ENCODE data around the gene TENT4A. TPM values are rescaled to one million over a fixed set of nuclear protein-coding genes. Genes with fewer than 3 reads are reported as not detected.
A peak's percentile ranks its signal among the peaks of the same experiment; 100 is the strongest.

Gene TENT4A
- total RNA-seq, 1 donor from 2014 or later: 45.7 TPM

GRCh38 chr5:6728795-6729183 is 15.6 kb downstream of the TENT4A start:
- no peaks in the 10 kb centered on the region for H3K9me3 Mint-ChIP-seq
- no peak for DNase-seq (ENCODE audit: low spot score in 2 of 2, unreplicated experiment in 2 of 2)
- H3K4me3 Mint-ChIP-seq: no peak overlapping the region
- H3K27ac Mint-ChIP-seq: no peak overlapping the region
- H3K4me1 Mint-ChIP-seq: peaks cover 23% of the 10 kb centered on the region
- no peaks in the 10 kb centered on the region for H3K36me3 Mint-ChIP-seq
- TF ChIP-seq, protein P1, sequence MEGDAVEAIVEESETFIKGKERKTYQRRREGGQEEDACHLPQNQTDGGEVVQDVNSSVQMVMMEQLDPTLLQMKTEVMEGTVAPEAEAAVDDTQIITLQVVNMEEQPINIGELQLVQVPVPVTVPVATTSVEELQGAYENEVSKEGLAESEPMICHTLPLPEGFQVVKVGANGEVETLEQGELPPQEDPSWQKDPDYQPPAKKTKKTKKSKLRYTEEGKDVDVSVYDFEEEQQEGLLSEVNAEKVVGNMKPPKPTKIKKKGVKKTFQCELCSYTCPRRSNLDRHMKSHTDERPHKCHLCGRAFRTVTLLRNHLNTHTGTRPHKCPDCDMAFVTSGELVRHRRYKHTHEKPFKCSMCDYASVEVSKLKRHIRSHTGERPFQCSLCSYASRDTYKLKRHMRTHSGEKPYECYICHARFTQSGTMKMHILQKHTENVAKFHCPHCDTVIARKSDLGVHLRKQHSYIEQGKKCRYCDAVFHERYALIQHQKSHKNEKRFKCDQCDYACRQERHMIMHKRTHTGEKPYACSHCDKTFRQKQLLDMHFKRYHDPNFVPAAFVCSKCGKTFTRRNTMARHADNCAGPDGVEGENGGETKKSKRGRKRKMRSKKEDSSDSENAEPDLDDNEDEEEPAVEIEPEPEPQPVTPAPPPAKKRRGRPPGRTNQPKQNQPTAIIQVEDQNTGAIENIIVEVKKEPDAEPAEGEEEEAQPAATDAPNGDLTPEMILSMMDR (IDR thresholded peaks at IDR 0.05; ENCODE audit: unreplicated experiment): no peak
- no peaks in the 10 kb centered on the region for H3K27me3 Mint-ChIP-seq (ENCODE audit: low read depth)

DNA sequence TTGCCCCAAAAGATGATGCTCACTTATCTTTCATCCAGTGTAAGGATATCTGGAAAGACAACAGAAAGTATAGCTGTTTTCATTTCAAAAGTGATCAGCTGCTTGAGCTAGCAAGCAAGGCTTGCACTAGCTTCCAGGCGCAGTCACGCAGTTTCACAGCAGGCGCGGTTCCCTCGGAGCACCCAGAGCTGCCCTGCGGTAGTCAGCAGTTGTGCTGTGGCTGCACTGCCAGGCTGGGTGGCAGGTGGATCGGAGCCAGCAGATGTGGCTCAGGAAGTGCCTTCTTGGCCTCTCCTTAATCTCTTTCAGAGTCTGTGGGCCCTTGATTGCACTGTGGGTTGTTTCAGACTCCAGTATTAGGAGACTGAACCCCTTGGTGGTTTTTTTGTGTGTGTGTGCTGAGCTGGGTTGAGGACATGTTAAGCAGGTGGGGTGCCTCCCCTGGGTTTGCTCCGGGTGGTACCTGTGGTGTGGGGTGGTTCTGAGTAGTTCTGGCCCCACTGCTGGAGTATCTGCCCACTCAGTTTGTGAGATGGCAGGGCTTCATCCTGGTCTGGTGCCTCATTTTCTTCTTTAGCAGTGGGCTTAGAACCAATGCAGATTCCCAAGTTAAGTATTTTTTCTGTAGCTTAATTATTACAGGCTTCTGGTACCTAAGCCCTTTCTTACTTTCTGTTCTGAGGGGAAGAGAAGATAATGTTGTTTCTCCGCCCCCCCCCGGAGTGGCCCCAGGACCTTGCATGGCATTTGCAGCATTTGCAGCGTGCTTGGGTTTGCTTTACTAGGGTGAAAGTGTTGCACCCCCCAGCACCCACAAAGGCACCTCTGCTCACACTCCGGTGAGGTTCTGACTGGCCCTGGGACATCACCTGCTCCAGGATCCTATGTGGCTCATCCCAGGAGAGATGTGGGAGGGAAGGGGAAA is 16.4 kb downstream of the TENT4A start:
- no peaks in the 10 kb centered on the region for H3K36me3 Mint-ChIP-seq
- peaks cover 25% of the 10 kb centered on the region for H3K4me1 Mint-ChIP-seq
- H3K4me3 Mint-ChIP-seq: no peak overlapping the region

DNA sequence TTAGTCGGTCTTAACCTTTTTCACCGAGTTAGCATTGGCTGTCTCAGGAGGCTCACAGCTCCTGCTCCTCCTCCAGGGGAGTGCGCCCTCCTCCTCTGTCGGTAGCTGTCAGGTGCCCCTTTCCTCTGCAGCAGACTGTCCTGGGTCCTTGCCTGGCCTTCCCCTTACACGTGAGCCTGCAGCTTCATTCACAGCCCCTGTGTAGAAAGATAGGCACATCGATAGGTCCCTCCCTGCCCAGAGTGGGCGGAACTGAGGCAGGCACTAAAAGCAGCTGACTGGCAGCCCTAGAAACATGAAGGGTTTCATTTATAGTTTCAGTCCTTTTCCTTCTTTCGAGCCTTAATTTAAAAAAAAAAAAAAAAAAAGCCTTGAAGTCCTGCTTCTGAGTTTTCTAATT is 17.2 kb downstream of the TENT4A start:
- TF ChIP-seq, protein P1 (IDR thresholded peaks at IDR 0.05; ENCODE audit: unreplicated experiment): no peak
- no peaks in the 10 kb centered on the region for H3K27me3 Mint-ChIP-seq (ENCODE audit: low read depth)
- H3K9me3 Mint-ChIP-seq: no peaks in the 10 kb centered on the region
- H3K4me3 Mint-ChIP-seq: no peak overlapping the region
- no peak for DNase-seq (ENCODE audit: low spot score in 2 of 2, unreplicated experiment in 2 of 2)
- H3K4me1 Mint-ChIP-seq: peaks cover 30% of the 10 kb centered on the region
- no peak overlapping the region for H3K27ac Mint-ChIP-seq
- H3K36me3 Mint-ChIP-seq: no peaks in the 10 kb centered on the region

More for the DNA sequence above, 16.4 kb downstream of the TENT4A start:
- H3K27me3 Mint-ChIP-seq (ENCODE audit: low read depth): no peaks in the 10 kb centered on the region
- no peaks in the 10 kb centered on the region for H3K9me3 Mint-ChIP-seq
- no peak for DNase-seq (ENCODE audit: low spot score in 2 of 2, unreplicated experiment in 2 of 2)
- H3K27ac Mint-ChIP-seq: no peak overlapping the region
- TF ChIP-seq, protein P1 (IDR thresholded peaks at IDR 0.05; ENCODE audit: unreplicated experiment): no peak

DNA sequence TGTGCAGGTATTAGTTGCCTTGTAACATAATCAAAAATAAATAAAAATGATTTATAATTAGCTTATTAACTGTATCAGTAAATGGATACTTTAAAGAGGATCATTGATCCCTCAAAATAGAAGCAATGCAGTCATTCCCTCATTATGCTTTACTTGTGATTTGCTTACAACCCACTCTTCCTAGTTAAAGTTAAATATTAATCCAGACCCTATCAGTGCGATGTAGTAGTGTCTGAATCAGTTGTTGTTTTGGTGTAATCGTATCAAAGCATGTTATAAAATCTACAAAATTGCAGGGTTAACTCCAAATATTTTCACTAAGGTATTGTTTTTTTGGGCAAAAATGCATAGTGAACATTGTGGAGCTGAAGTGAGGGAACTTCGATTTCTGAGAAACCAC is 17.6 kb downstream of the TENT4A start:
- H3K27ac Mint-ChIP-seq: no peak overlapping the region
- no peaks in the 10 kb centered on the region for H3K9me3 Mint-ChIP-seq
- no peaks in the 10 kb centered on the region for H3K36me3 Mint-ChIP-seq
- TF ChIP-seq, protein P1 (IDR thresholded peaks at IDR 0.05; ENCODE audit: unreplicated experiment): no peak
- H3K4me3 Mint-ChIP-seq: no peak overlapping the region
- no peak for DNase-seq (ENCODE audit: low spot score in 2 of 2, unreplicated experiment in 2 of 2)
- peaks cover 30% of the 10 kb centered on the region for H3K4me1 Mint-ChIP-seq
- H3K27me3 Mint-ChIP-seq (ENCODE audit: low read depth): no peaks in the 10 kb centered on the region

- no peak for DNase-seq (ENCODE audit: low spot score in 2 of 2, unreplicated experiment in 2 of 2)
- TF ChIP-seq, protein P1 (IDR thresholded peaks at IDR 0.05; ENCODE audit: unreplicated experiment): no peak
- no peak overlapping the region for H3K4me3 Mint-ChIP-seq
- no peaks in the 10 kb centered on the region for H3K27me3 Mint-ChIP-seq (ENCODE audit: low read depth)
- no peaks in the 10 kb centered on the region for H3K36me3 Mint-ChIP-seq
- H3K9me3 Mint-ChIP-seq: no peaks in the 10 kb centered on the region
- H3K27ac Mint-ChIP-seq: peak overlapping the region; percentile 55
- H3K4me1 Mint-ChIP-seq: peaks cover 30% of the 10 kb centered on the region
Observed at GRCh38 chr5:6731465-6732237, 18.4 kb downstream of the TENT4A start.

All from mesothelial cell of epicardium (in vitro differentiated cells).